ENCODE data around the gene PPP2R5D. TPM values are rescaled to one million over a fixed set of nuclear protein-coding genes. Genes with fewer than 3 reads are reported as not detected.

The PPP2R5D gene
- total RNA-seq, 1 experiment from 2014 or later = 52.7 TPM

DNA sequence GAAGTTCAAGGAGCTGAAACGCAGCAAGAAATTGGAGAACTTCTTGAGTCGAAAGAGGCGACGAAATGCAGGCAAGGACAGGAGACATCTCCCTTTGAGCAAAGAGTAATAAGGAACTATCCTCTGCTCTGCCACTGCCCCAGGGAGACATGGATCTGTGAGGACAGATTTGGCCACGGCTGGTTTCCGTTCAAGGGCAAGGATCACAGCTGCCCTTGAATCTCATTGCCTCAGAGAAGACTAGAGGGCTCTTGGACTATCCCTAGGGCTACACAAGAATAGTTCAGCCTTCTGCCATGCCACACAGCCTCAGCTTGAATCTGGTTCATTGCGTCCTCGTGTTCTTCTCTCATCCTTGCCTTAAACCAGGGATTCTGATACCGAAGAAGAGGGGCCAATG lies 44.8 kb downstream of the PPP2R5D start:
- ATAC-seq = no peak
- TF ChIP-seq ATF6 (CRISPR knock-in tag; IDR thresholded peaks at IDR 0.05) (no peak), SP1 (CRISPR knock-in tag; conservative IDR thresholded peaks at IDR 0.05) (no peak), NR2C2 (CRISPR knock-in tag; IDR thresholded peaks at IDR 0.05) (no peak), TEAD4 (CRISPR knock-in tag; IDR thresholded peaks at IDR 0.05) (no peak), MLX (CRISPR knock-in tag; IDR thresholded peaks at IDR 0.05) (no peak), JAZF1 (CRISPR knock-in tag; IDR thresholded peaks at IDR 0.05) (no peak), GTF2I (CRISPR knock-in tag; conservative IDR thresholded peaks at IDR 0.05) (no peak), ELF4 (CRISPR knock-in tag; IDR thresholded peaks at IDR 0.05; ENCODE audit: low read depth) (no peak), ZNF138 (CRISPR knock-in tag; conservative IDR thresholded peaks at IDR 0.05) (no peak), OVOL2 (CRISPR knock-in tag; IDR thresholded peaks at IDR 0.05; ENCODE audit: borderline replicate concordance) (no peak)
- TF ChIP-seq, protein P1, sequence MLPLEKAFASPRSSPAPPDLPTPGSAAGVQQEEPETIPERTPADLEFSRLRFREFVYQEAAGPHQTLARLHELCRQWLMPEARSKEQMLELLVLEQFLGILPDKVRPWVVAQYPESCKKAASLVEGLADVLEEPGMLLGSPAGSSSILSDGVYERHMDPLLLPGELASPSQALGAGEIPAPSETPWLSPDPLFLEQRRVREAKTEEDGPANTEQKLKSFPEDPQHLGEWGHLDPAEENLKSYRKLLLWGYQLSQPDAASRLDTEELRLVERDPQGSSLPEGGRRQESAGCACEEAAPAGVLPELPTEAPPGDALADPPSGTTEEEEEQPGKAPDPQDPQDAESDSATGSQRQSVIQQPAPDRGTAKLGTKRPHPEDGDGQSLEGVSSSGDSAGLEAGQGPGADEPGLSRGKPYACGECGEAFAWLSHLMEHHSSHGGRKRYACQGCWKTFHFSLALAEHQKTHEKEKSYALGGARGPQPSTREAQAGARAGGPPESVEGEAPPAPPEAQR (CRISPR knock-in tag; IDR thresholded peaks at IDR 0.05) = no peak
- TF ChIP-seq, protein P2, sequence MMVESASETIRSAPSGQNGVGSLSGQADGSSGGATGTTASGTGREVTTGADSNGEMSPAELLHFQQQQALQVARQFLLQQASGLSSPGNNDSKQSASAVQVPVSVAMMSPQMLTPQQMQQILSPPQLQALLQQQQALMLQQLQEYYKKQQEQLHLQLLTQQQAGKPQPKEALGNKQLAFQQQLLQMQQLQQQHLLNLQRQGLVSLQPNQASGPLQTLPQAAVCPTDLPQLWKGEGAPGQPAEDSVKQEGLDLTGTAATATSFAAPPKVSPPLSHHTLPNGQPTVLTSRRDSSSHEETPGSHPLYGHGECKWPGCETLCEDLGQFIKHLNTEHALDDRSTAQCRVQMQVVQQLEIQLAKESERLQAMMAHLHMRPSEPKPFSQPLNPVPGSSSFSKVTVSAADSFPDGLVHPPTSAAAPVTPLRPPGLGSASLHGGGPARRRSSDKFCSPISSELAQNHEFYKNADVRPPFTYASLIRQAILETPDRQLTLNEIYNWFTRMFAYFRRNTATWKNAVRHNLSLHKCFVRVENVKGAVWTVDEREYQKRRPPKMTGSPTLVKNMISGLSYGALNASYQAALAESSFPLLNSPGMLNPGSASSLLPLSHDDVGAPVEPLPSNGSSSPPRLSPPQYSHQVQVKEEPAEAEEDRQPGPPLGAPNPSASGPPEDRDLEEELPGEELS (CRISPR knock-in tag; IDR thresholded peaks at IDR 0.05) = no peak
- TF ChIP-seq, protein P3, sequence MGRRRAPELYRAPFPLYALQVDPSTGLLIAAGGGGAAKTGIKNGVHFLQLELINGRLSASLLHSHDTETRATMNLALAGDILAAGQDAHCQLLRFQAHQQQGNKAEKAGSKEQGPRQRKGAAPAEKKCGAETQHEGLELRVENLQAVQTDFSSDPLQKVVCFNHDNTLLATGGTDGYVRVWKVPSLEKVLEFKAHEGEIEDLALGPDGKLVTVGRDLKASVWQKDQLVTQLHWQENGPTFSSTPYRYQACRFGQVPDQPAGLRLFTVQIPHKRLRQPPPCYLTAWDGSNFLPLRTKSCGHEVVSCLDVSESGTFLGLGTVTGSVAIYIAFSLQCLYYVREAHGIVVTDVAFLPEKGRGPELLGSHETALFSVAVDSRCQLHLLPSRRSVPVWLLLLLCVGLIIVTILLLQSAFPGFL (CRISPR knock-in tag; IDR thresholded peaks at IDR 0.05; ENCODE audit: borderline replicate concordance) = no peak
- TF ChIP-seq, protein P4, sequence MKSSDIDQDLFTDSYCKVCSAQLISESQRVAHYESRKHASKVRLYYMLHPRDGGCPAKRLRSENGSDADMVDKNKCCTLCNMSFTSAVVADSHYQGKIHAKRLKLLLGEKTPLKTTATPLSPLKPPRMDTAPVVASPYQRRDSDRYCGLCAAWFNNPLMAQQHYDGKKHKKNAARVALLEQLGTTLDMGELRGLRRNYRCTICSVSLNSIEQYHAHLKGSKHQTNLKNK (CRISPR knock-in tag; IDR thresholded peaks at IDR 0.05) = no peak
- TF ChIP-seq, protein P5, sequence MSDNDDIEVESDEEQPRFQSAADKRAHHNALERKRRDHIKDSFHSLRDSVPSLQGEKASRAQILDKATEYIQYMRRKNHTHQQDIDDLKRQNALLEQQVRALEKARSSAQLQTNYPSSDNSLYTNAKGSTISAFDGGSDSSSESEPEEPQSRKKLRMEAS (CRISPR knock-in tag; IDR thresholded peaks at IDR 0.05) = no peak
- DNase-seq (ENCODE audit: low spot score) = no peak
- Mint-ChIP-seq H3K4me1 (no peaks in the 10 kb centered on the region), H3K27me3 (ENCODE audit: low read depth) (no peaks in the 10 kb centered on the region), H3K36me3 (peaks cover 77% of the 10 kb centered on the region), H3K9me3 (no peaks in the 10 kb centered on the region), H3K4me3 (no peak overlapping the region), H3K27ac (no peak overlapping the region)
- ChIA-PET POLR2A (interaction anchor here (0.8 kb wide), 1 partner anchor 30 kb away, joined by 3 read pairs; the partner anchor contains the start of genes KLC4 and MRPL2), CTCF (no interaction called here)

DNA sequence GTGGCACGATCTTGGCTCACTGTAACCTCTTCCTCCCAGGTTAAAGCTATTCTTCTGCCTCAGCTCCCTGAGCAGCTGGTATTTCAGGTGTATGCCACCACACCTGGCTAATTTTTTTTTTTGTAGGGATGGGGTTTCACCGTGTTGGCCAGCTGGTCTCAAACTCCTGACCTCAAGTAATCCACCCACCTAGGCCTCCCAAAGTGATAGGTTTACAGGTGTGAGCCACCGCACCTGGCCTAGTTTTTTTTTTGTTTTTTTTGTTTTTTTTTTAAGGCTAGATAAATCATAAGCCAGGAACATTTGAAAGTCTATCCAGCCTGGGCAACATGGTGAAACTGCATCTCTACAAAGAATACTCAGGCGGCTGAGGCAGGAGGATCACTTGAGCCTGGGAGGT lies 48.0 kb downstream of the PPP2R5D start:
- H3K4me3 Mint-ChIP-seq = no peak overlapping the region
- H3K36me3 Mint-ChIP-seq = peaks cover 60% of the 10 kb centered on the region
- H3K27me3 Mint-ChIP-seq (ENCODE audit: low read depth) = no peaks in the 10 kb centered on the region
- H3K9me3 Mint-ChIP-seq = no peaks in the 10 kb centered on the region
- POLR2A ChIA-PET = interaction anchor here (1.9 kb wide), 1 partner anchor 21 kb away, joined by 7 read pairs; the partner anchor contains the start of gene CUL7
- TF ChIP-seq ZNF121 (CRISPR knock-in tag; IDR thresholded peaks at IDR 0.05) = no peak
- H3K4me1 Mint-ChIP-seq = no peaks in the 10 kb centered on the region
- CTCF ChIA-PET = interaction anchor here (1.3 kb wide), 1 partner anchor 98 kb away, joined by 3 read pairs; no protein-coding TSS in a partner anchor
- H3K27ac Mint-ChIP-seq = no peak overlapping the region
- ATAC-seq (no peak), DNase-seq (ENCODE audit: low spot score) (no peak)

All from WTC11 (cell line).